Skeletal muscle tissue (tissue), 4 donors: ENCODE data around the gene SGSH. TPM values are rescaled to one million over a fixed set of nuclear protein-coding genes. Genes with fewer than 3 reads are reported as not detected.
"Not testable (repeated sequence)": the region's sequence is repeated elsewhere in the genome, so short reads cannot be mapped to it uniquely, and the experiment has no call there.

ENCODE experiments used
- H3K27ac ChIP-seq: one replicate; pipeline ENCODE4 v1.7.0; 2013; ENCODE audit warnings: mild to moderate bottlenecking, low read depth, low read length, inconsistent platforms
- H3K27me3 ChIP-seq, 3 donors: one replicate each; pipeline ENCODE4 v1.7.0; 2013; ENCODE audit warnings: low read length in 3 of 3; ENCODE audit not compliant: control insufficient read depth in 3 of 3, insufficient read depth in 3 of 3
- H3K36me3 ChIP-seq, 3 donors: one replicate each; pipeline ENCODE4 v1.7.0; 2013; ENCODE audit warnings: low read length in 3 of 3; ENCODE audit not compliant: control insufficient read depth in 3 of 3, insufficient read depth in 3 of 3
- H3K4me1 ChIP-seq, 3 donors: one replicate each; pipeline ENCODE4 v1.7.0; 2013; ENCODE audit warnings: low read length in 3 of 3, mild to moderate bottlenecking in 3 of 3; ENCODE audit not compliant: control insufficient read depth in 3 of 3, insufficient read depth in 3 of 3
- H3K4me3 ChIP-seq, 3 donors: one replicate each; pipeline ENCODE4 v1.7.0; 2013; ENCODE audit warnings: low read length in 3 of 3
- H3K9ac ChIP-seq, 3 donors: one replicate each; pipeline ENCODE4 v1.7.0; 2013; ENCODE audit warnings: low read length in 3 of 3, mild to moderate bottlenecking in 3 of 3, moderate library complexity in 2 of 3, low read depth in 1 of 3
- H3K9me3 ChIP-seq, 3 donors: one replicate each; pipeline ENCODE4 v1.7.0; 2013; ENCODE audit warnings: low read length in 3 of 3; ENCODE audit not compliant: control insufficient read depth in 3 of 3
- total RNA-seq: library from RNA; depleted of rRNA; stranded (reverse); fragments of >200 nt; gene quantifications from one replicate; pipeline ENCODE4 v1.2.3, GENCODE V29; 2014
- donor health status: Osteomylitis.

SGSH gene
- total RNA-seq, 1 donor from 2014 or later, result 6.3 TPM

DNA sequence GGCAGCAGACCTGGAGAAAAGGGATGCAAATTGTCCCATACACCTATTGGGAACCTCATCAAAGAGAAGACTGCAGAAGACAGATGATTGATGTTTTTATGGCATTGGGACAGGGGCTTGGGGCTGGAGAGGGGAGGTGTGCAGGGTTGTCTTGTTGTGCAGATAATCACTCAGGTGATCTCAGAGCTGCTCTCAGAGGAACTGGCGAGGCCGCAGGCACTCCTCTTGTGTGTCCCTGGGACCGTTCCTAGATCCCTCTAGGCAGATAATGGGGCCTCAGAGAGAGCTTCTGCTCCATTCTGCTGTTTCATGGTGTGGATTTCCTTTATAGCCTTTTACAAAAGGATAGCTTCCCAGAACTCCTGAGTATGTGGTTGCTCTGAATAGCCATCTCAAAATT is 42.2 kb upstream of the SGSH start:
- peaks cover 4 to 10% (median 8%) of the 10 kb centered on the region in 3 donors for H3K36me3 ChIP-seq
- peak overlapping the region in 2 of 3 donors; percentile 56 to 89 for H3K9ac ChIP-seq
- H3K27ac ChIP-seq, result peak overlapping the region; percentile 91
- no peaks in the 10 kb centered on the region for H3K9me3 ChIP-seq
- peak overlapping the region; percentile 78 to 88 (median 88) for H3K4me3 ChIP-seq
- H3K27me3 ChIP-seq, result no peaks in the 10 kb centered on the region
- peaks cover 31 to 40% (median 39%) of the 10 kb centered on the region in 3 donors for H3K4me1 ChIP-seq

DNA sequence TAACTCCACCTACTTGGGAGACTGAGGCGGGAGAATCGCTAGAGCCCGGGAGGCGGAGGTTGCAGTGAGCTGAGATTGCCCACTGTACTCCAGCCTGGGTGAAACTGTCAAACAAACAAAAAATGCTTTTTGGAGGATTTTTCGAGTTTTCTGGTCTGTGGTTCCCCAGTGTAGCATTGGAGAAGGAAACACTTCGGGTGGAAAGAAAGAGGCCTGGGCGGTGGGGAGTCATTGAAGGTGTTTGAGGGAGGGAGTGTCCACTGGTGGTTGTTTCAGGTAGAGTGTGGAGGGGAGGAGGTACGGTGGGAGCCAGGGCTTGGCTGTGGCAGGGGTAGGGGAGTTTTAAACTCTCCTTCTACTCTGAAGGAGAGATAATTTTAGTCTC is 41.8 kb upstream of the SGSH start:
- H3K9me3 ChIP-seq, result no peaks in the 10 kb centered on the region
- peak overlapping the region; percentile 80 to 88 (median 88) for H3K4me3 ChIP-seq
- H3K9ac ChIP-seq, result peak overlapping the region; percentile 13 to 89 (median 84)
- H3K36me3 ChIP-seq, result peaks cover 4 to 10% (median 7%) of the 10 kb centered on the region in 3 donors
- peak overlapping the region; percentile 91 for H3K27ac ChIP-seq
- H3K27me3 ChIP-seq, result no peaks in the 10 kb centered on the region
- H3K4me1 ChIP-seq, result peaks cover 31 to 40% (median 39%) of the 10 kb centered on the region in 3 donors

- peaks cover 4 to 10% (median 4%) of the 10 kb centered on the region in 3 donors for H3K36me3 ChIP-seq
- peaks cover 31 to 40% (median 39%) of the 10 kb centered on the region in 3 donors for H3K4me1 ChIP-seq
- no peaks in the 10 kb centered on the region for H3K9me3 ChIP-seq
- H3K27ac ChIP-seq, result peak overlapping the region; percentile 91
- H3K27me3 ChIP-seq, result no peaks in the 10 kb centered on the region
- H3K9ac ChIP-seq, result peak overlapping the region; percentile 83 to 89 (median 84)
- H3K4me3 ChIP-seq, result peak overlapping the region; percentile 80 to 88 (median 88)
Observed at GRCh38 chr17:80261159-80261894, 41.2 kb upstream of the SGSH start.

GRCh38 chr17:80260791-80261158 is 40.6 kb upstream of the SGSH start, which contains the start of gene RNF213:
Gene RNF213 (plus strand): TSS chr17:80260852. CDS start chr17:80263682, 2,830 bp downstream.
- Histone ChIP-seq H3K4me1 (peaks cover 31 to 40% (median 39%) of the 10 kb centered on the region in 3 donors), H3K4me3 (peak within 1 kb of the TSS; percentile 80 to 88 (median 88)), H3K9ac (peak within 1 kb of the TSS; percentile 83 to 89 (median 84))

GRCh38 chr17:80260069-80260535 is 40.0 kb upstream of the SGSH start:
- Histone ChIP-seq H3K4me3 (peak overlapping the region; percentile 63 to 73 (median 70)), H3K4me1 (peaks cover 31 to 43% (median 41%) of the 10 kb centered on the region in 3 donors), H3K27me3 (no peaks in the 10 kb centered on the region), H3K9ac (peak overlapping the region; percentile 61 to 83 (median 78)), H3K9me3 (no peaks in the 10 kb centered on the region), H3K27ac (peak overlapping the region; percentile 75), H3K36me3 (peaks cover 0 to 4% (median 2%) of the 10 kb centered on the region in 3 donors)

More at GRCh38 chr17:80260791-80261158, 40.6 kb upstream of the SGSH start, which contains the start of gene RNF213:
- Histone ChIP-seq H3K9me3 (no peaks in the 10 kb centered on the region), H3K27ac (peak within 1 kb of the TSS; percentile 91), H3K36me3 (peaks cover 2 to 6% (median 4%) of the 10 kb centered on the region in 3 donors), H3K27me3 (no peaks in the 10 kb centered on the region)

DNA sequence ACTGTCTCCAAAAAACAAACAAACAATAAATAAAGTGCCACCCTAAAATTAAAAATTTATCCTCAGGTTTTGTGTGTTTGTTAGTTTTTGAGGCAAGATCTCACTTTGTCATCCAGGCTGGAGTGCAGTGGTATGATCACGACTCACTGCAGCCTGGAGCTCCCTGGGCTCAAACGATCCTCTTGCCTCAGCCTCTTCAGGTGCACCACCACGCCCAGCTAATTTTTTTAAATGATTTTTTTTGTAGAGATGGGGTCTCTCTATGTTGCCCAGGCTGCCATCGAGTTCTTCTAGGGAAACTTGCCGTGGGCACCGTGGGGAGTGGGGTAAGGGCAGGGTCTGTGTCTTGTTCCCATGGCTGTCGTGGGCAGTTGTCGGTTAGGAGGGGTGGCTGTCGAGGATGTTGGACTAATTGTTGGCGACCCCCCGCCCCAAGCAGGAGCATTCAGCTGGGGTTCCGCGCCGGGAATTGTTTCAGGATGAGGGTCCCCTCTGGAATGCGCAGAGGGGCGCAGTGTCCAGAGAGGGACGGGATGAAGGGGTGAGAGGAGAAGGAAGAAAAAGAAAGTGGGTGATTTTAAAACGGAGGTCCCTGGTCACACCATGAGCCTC is 39.4 kb upstream of the SGSH start:
- H3K27me3 ChIP-seq, result no peaks in the 10 kb centered on the region
- H3K9ac ChIP-seq, result peak overlapping the region; percentile 61 to 83 (median 78)
- H3K27ac ChIP-seq, result peak overlapping the region; percentile 75
- H3K9me3 ChIP-seq, result no peaks in the 10 kb centered on the region
- peaks cover 34 to 46% (median 45%) of the 10 kb centered on the region in 3 donors for H3K4me1 ChIP-seq
- peak overlapping the region; percentile 63 to 73 (median 70) for H3K4me3 ChIP-seq
- H3K36me3 ChIP-seq, result peaks cover 0 to 3% (median 2%) of the 10 kb centered on the region in 3 donors

DNA sequence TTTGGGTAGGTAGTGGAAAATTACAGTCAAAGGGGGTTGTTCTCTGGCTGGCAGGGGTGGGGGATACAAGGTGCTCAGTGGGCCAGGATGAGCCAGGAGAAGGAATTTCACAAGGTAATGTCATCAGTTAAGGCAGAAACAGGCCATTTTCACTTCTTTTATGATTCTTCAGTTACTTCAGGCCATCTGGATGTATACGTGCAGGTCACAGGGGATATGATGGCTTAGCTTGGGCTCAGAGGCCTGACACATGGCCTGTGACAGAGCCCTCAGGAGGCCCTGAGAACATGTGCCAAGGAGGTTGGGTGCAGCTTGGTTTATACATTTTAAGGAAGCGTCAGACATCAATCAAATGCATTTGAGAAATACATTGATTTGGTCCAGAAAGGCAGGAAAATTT is 38.2 kb upstream of the SGSH start:
- not testable (repeated sequence) for H3K36me3 ChIP-seq, H3K27ac ChIP-seq, H3K9ac ChIP-seq, H3K27me3 ChIP-seq, H3K4me3 ChIP-seq, H3K9me3 ChIP-seq
- peaks cover 30 to 45% (median 38%) of the 10 kb centered on the region in 3 donors for H3K4me1 ChIP-seq

DNA sequence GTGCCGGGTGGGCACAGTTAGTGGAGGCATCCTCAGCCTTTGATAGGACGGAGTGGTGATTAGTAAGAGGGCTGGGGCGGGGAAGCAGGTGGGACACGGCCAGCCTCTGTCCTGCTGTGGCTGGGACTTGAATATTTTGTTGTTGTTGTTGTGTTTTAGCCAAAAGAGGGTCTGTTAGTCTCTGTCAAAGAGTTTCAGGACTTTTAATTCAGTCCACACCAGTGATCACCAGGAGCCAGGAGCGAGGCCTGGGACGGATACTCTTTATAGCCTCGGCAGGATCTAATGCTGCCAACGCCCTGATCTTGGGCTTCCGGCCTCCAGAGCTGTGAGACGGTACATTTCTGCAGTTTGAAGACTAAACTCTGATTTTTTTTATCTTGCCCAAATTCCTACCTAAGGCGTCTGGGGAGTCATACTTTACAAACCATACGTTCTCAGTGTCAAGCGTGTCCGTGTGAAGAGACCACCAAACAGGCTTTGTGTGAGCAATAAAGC is 37.6 kb upstream of the SGSH start:
- Histone ChIP-seq H3K27ac (no peak overlapping the region), H3K9ac (no peak overlapping the region), H3K27me3 (no peaks in the 10 kb centered on the region), H3K4me1 (peaks cover 25 to 40% (median 33%) of the 10 kb centered on the region in 3 donors), H3K9me3 (no peaks in the 10 kb centered on the region), H3K4me3 (no peak overlapping the region), H3K36me3 (peaks cover 0 to 3% (median 0%) of the 10 kb centered on the region in 3 donors)

- Histone ChIP-seq H3K4me1 (peaks cover 11 to 24% (median 22%) of the 10 kb centered on the region in 3 donors), H3K27ac (no peak overlapping the region)
Observed at GRCh38 chr17:80256034-80256350, 35.9 kb upstream of the SGSH start.

More at GRCh38 chr17:80256034-80256350, 35.9 kb upstream of the SGSH start:
- no peaks in the 10 kb centered on the region for H3K27me3 ChIP-seq
- H3K4me3 ChIP-seq, result no peak overlapping the region
- H3K36me3 ChIP-seq, result peaks cover 0 to 11% (median 6%) of the 10 kb centered on the region in 3 donors
- H3K9ac ChIP-seq, result no peak overlapping the region
- H3K9me3 ChIP-seq, result no peaks in the 10 kb centered on the region
